Right lobe of liver (tissue), 4 donors: ENCODE data around the gene SLC4A9.

Experiments
- POLR2A ChIP-seq: fragments of 450-650 bp; IDR thresholded peaks from one replicate; pipeline ENCODE4 v1.6.1; 2017; ENCODE audit warnings: antibody characterized with exemption, mild to moderate bottlenecking
- TF ChIP-seq, protein P1 (sequence below), 4 donors: fragments of 200-600 bp in 3 of 4; fragments of 450-650 bp in 1 of 4; IDR thresholded peaks; one replicate each; pipeline versions ENCODE4 v1.5.1 to v1.8.0; 2016 to 2022; ENCODE audit warnings: antibody characterized with exemption in 4 of 4, mild to moderate bottlenecking in 2 of 4
- donor health status: DM: no; HTN: no; CAD: no.
- donor health status: DM: no; HTN: no; CAD: no.
- donor health status: DM: no; HTN: yes; CAD: no.

DNA sequence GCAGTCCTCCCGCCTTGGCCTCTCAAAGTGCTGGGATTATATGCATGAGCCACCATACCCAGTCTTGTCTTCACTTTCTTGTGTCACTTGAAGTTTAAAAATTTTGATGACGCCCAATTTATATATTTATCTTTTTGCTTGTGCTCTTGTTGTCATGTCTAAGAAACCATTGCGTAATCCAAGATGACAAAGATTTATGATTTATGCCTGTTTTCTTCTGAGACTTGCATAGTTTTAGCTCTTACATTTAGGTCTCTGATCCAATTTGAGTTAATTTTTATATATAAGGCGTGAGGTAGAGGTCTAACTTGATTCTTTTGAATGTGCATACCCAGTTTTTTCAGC, 60.2 kb downstream of the SLC4A9 start:
- TF ChIP-seq, protein P1, sequence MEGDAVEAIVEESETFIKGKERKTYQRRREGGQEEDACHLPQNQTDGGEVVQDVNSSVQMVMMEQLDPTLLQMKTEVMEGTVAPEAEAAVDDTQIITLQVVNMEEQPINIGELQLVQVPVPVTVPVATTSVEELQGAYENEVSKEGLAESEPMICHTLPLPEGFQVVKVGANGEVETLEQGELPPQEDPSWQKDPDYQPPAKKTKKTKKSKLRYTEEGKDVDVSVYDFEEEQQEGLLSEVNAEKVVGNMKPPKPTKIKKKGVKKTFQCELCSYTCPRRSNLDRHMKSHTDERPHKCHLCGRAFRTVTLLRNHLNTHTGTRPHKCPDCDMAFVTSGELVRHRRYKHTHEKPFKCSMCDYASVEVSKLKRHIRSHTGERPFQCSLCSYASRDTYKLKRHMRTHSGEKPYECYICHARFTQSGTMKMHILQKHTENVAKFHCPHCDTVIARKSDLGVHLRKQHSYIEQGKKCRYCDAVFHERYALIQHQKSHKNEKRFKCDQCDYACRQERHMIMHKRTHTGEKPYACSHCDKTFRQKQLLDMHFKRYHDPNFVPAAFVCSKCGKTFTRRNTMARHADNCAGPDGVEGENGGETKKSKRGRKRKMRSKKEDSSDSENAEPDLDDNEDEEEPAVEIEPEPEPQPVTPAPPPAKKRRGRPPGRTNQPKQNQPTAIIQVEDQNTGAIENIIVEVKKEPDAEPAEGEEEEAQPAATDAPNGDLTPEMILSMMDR (IDR thresholded peaks at IDR 0.05): no peak
- no peak for TF ChIP-seq POLR2A
